ENCODE measurements around the gene NOD2.

Gene NOD2

GRCh38 chr16:50683689-50684374 is 9.6 kb upstream of the NOD2 start:
- no peak overlapping the region for H3K4me3 ChIP-seq (ENCODE audit: low read depth, low read length)
- H3K27me3 ChIP-seq (ENCODE audit: insufficient read depth, low read depth, severe bottlenecking), result no peaks in the 10 kb centered on the region
- no peak for DNase-seq
- no peaks in the 10 kb centered on the region for H3K36me3 ChIP-seq
- TF ChIP-seq CTCF (IDR thresholded peaks at IDR 0.05; ENCODE audit: low read depth, low read length), result 0 out of 2 replicates have a peak, but pooled peaks have one; percentile 7
- H3K9me3 ChIP-seq (ENCODE audit: severe bottlenecking), result no peaks in the 10 kb centered on the region
- H3K27ac ChIP-seq, result no peak overlapping the region

- no peak for TF ChIP-seq CTCF (IDR thresholded peaks at IDR 0.05; ENCODE audit: low read depth, low read length)
- Histone ChIP-seq H3K4me3 (ENCODE audit: low read depth, low read length) (no peak overlapping the region), H3K36me3 (no peaks in the 10 kb centered on the region), H3K27me3 (ENCODE audit: insufficient read depth, low read depth, severe bottlenecking) (no peaks in the 10 kb centered on the region), H3K9me3 (ENCODE audit: severe bottlenecking) (no peaks in the 10 kb centered on the region), H3K27ac (no peak overlapping the region)
- DNase-seq, result no peak
Measured at GRCh38 chr16:50684823-50685461, 8.5 kb upstream of the NOD2 start.

GRCh38 chr16:50685462-50686063 is 7.8 kb upstream of the NOD2 start:
- Histone ChIP-seq H3K27me3 (ENCODE audit: insufficient read depth, low read depth, severe bottlenecking) (no peaks in the 10 kb centered on the region), H3K36me3 (no peaks in the 10 kb centered on the region), H3K9me3 (ENCODE audit: severe bottlenecking) (no peaks in the 10 kb centered on the region), H3K4me3 (ENCODE audit: low read depth, low read length) (no peak overlapping the region), H3K27ac (no peak overlapping the region)
- TF ChIP-seq CTCF (IDR thresholded peaks at IDR 0.05; ENCODE audit: low read depth, low read length), result no peak
- DNase-seq, result no peak

- Histone ChIP-seq H3K27me3 (ENCODE audit: insufficient read depth, low read depth, severe bottlenecking) (no peaks in the 10 kb centered on the region), H3K36me3 (no peaks in the 10 kb centered on the region), H3K9me3 (ENCODE audit: severe bottlenecking) (no peaks in the 10 kb centered on the region), H3K27ac (no peak overlapping the region), H3K4me3 (ENCODE audit: low read depth, low read length) (no peak overlapping the region)
- no peak for DNase-seq
- no peak for TF ChIP-seq CTCF (IDR thresholded peaks at IDR 0.05; ENCODE audit: low read depth, low read length)
Measured at GRCh38 chr16:50688083-50688482, 5.3 kb upstream of the NOD2 start.

GRCh38 chr16:50688867-50689266 is 4.5 kb upstream of the NOD2 start:
- H3K27me3 ChIP-seq (ENCODE audit: insufficient read depth, low read depth, severe bottlenecking), result no peaks in the 10 kb centered on the region
- no peak for TF ChIP-seq CTCF (IDR thresholded peaks at IDR 0.05; ENCODE audit: low read depth, low read length)
- H3K4me3 ChIP-seq (ENCODE audit: low read depth, low read length), result no peak overlapping the region
- no peaks in the 10 kb centered on the region for H3K9me3 ChIP-seq (ENCODE audit: severe bottlenecking)
- H3K27ac ChIP-seq, result no peak overlapping the region
- H3K36me3 ChIP-seq, result no peaks in the 10 kb centered on the region
- DNase-seq, result no peak

Data from WERI-Rb-1 (cell line).